Measurements from ENCODE around the gene FADS1.

Gene FADS1

GRCh38 chr11:61756147-61756451 is 60.7 kb downstream of the FADS1 start:
- H3K27me3 Mint-ChIP-seq (ENCODE audit: low read depth): peaks cover 19% of the 10 kb centered on the region
- H3K4me1 Mint-ChIP-seq: peaks cover 21% of the 10 kb centered on the region
- H3K9me3 Mint-ChIP-seq: no peaks in the 10 kb centered on the region
- H3K27ac Mint-ChIP-seq: peak overlapping the region; percentile 55 to 89 (median 65)
- H3K4me3 Mint-ChIP-seq: no peak overlapping the region
- H3K36me3 Mint-ChIP-seq (ENCODE audit: low read depth): no peaks in the 10 kb centered on the region
- TF ChIP-seq, protein P1, sequence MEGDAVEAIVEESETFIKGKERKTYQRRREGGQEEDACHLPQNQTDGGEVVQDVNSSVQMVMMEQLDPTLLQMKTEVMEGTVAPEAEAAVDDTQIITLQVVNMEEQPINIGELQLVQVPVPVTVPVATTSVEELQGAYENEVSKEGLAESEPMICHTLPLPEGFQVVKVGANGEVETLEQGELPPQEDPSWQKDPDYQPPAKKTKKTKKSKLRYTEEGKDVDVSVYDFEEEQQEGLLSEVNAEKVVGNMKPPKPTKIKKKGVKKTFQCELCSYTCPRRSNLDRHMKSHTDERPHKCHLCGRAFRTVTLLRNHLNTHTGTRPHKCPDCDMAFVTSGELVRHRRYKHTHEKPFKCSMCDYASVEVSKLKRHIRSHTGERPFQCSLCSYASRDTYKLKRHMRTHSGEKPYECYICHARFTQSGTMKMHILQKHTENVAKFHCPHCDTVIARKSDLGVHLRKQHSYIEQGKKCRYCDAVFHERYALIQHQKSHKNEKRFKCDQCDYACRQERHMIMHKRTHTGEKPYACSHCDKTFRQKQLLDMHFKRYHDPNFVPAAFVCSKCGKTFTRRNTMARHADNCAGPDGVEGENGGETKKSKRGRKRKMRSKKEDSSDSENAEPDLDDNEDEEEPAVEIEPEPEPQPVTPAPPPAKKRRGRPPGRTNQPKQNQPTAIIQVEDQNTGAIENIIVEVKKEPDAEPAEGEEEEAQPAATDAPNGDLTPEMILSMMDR (IDR thresholded peaks at IDR 0.05; ENCODE audit: unreplicated experiment in 3 of 3): no peak

DNA sequence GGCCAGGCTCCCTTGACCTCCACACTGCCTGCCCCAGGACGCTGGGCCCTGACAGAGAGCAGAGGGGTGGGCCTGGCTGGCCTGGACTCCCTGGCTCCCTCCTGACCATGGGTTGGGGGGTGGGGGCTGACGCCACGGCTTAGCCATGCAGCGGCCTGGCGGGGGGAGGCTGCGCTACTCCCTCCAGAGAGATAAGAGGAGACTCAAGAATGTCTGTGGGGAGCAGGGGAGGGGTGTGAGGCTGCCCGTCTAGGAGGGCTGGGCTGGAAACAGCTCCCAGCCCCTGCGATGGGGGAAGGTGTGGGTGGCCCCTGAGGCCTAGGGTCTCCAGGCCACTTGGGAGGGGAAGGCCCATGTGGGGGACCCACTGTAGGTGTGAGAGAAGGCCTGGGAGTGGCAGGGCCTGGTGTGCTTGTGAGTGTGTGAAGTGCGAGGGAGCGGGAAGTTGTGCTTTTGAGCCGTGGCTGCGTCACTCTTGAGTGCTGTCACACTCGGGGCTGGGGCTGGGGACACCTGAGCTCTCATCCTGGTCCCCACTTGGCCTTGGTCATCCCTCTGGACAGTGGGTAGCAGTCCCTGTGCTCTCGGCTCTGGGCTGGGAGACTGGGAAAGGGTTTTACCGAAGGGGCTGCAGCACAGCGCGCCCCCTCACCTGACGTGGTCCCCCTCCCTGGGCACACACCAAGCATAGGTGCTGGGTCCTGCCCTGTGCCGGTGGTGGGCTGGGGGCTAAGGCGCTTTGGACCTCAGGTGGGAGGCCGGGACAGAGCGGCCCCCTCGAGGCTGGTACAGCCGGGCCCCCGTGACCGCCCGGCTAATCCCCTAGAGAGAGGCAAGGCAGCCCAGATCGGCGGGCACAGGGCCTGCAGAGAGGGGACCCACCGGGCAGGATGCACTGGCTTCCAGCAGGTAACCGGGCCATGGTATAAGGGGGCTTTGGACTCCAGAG is 62.0 kb downstream of the FADS1 start:
- Mint-ChIP-seq H3K27ac (peak overlapping the region; percentile 35 to 87 (median 59)), H3K36me3 (ENCODE audit: low read depth) (no peaks in the 10 kb centered on the region), H3K9me3 (no peaks in the 10 kb centered on the region), H3K4me1 (peaks cover 27% of the 10 kb centered on the region), H3K4me3 (peak overlapping the region; percentile 90 to 92 (median 90)), H3K27me3 (ENCODE audit: low read depth) (peaks cover 22% of the 10 kb centered on the region)
- TF ChIP-seq, protein P1 (IDR thresholded peaks at IDR 0.05; ENCODE audit: unreplicated experiment in 3 of 3): no peak

DNA sequence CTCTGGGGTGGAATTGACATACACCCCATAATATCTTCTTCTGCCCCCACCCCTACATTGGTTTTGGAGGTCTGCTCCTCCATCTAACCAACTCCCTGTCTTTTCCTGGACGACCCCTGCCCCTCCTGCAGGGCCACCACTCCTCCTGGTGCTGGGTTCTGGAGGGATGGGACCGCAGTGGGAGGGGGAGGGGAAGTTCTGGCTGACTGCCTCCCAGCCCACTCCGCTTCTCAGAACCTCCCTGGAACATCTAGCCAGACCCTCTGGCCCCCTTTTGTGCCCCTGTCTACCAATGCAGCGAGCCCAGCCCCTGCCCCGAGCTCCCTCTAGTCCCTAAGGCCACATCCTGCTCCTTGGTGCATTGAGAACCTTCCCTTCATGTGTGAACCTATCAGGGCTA is 63.1 kb downstream of the FADS1 start:
- Mint-ChIP-seq H3K36me3 (ENCODE audit: low read depth) (no peaks in the 10 kb centered on the region), H3K27ac (peak overlapping the region in 2 of 3 experiments; percentile 59 to 77), H3K27me3 (ENCODE audit: low read depth) (peaks cover 30% of the 10 kb centered on the region), H3K9me3 (no peaks in the 10 kb centered on the region), H3K4me3 (peak overlapping the region; percentile 90 to 92 (median 90)), H3K4me1 (peaks cover 37% of the 10 kb centered on the region)
- TF ChIP-seq, protein P1 (IDR thresholded peaks at IDR 0.05; ENCODE audit: unreplicated experiment in 3 of 3): no peak

GRCh38 chr11:61752925-61753521 is 63.8 kb downstream of the FADS1 start:
- H3K4me3 Mint-ChIP-seq: peak overlapping the region; percentile 90 to 92 (median 90)
- peaks cover 37% of the 10 kb centered on the region for H3K4me1 Mint-ChIP-seq
- H3K9me3 Mint-ChIP-seq: no peaks in the 10 kb centered on the region
- H3K36me3 Mint-ChIP-seq (ENCODE audit: low read depth): no peaks in the 10 kb centered on the region
- peaks cover 30% of the 10 kb centered on the region for H3K27me3 Mint-ChIP-seq (ENCODE audit: low read depth)
- H3K27ac Mint-ChIP-seq: peak overlapping the region; percentile 54 to 77 (median 59)
- TF ChIP-seq, protein P1 (IDR thresholded peaks at IDR 0.05; ENCODE audit: unreplicated experiment in 3 of 3): no peak

DNA sequence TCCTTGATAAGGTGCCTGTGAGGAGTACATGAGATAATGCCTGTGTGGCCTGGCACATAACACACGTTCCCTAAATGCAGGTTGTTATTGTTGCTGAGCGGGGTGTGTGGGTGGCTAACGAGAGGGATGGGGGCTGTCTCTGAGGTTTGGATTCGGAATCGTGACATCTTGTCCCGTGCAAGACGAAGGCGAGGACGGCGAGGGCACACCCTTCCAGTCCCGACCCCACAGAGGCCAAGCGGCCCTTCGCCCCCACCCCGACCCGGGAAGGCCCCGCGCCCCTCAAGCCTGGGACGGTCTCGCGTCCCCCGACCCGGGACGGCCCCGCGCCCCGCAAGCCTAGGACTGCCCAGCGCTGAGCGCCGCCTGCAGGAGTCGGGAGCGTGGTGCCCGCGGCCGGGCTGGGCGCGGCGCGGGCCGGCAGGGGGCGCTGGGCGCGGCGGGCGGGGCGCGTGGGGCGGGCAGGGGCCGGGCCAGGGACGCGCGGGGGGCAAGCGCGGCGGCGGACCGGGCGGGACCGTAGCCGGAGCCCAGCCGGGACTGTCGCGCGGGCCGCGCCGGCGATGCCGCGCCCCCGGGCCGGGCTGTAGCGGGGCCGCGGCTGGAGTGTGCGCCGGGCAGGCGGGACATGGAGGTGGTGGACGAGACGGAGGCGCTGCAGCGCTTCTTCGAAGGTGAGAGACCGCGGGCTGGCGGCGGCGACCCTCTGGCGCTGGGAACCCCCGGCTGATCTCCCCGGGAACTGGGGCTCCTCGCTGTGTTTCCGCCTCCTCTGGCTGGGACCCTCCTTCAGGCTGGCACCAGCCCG is 64.5 kb downstream of the FADS1 start, which contains the start of gene MYRF:
TSS of gene MYRF (plus strand) at position 520 of the 808 bp plus-strand sequence. CDS start at position 629, 109 bp downstream.
- H3K36me3 Mint-ChIP-seq (ENCODE audit: low read depth): no peaks in the 10 kb centered on the region
- TF ChIP-seq, protein P1 (IDR thresholded peaks at IDR 0.05; ENCODE audit: unreplicated experiment in 3 of 3): peak; percentile 43 to 53 (median 47)
- peaks cover 37% of the 10 kb centered on the region for H3K4me1 Mint-ChIP-seq
- H3K9me3 Mint-ChIP-seq: no peaks in the 10 kb centered on the region
- peak within 1 kb of the TSS; percentile 54 to 77 (median 59) for H3K27ac Mint-ChIP-seq
- H3K27me3 Mint-ChIP-seq (ENCODE audit: low read depth): peaks cover 30% of the 10 kb centered on the region
- peak within 1 kb of the TSS; percentile 90 to 92 (median 90) for H3K4me3 Mint-ChIP-seq

Data from nephron (organoid).